H9 (cell line): ENCODE measurements around the gene HLA-F. TPM values are rescaled to one million over a fixed set of nuclear protein-coding genes. Genes with fewer than 3 reads are reported as not detected.

Experiments used
- DNase-seq: peaks from one replicate; pipeline ENCODE4 v3.0.0-alpha.2; 2017
- H2AFZ ChIP-seq: one replicate; pipeline ENCODE4 v1.6.1; 2013; ENCODE audit warnings: mild to moderate bottlenecking, low read length, control low read depth, moderate library complexity
- H2AK5ac ChIP-seq: 2 replicates; pipeline ENCODE4 v1.6.1; 2013; ENCODE audit warnings: low read length, control low read depth, mixed read lengths; ENCODE audit not compliant: insufficient read length
- H2BK120ac ChIP-seq: one replicate; pipeline ENCODE4 v1.6.1; 2013; ENCODE audit warnings: low read depth, mild to moderate bottlenecking, low read length, control low read depth, inconsistent platforms; ENCODE audit not compliant: poor library complexity, severe bottlenecking
- H2BK12ac ChIP-seq: 2 replicates; pipeline ENCODE4 v1.6.1; 2013; ENCODE audit warnings: low read length, control low read depth, mixed read lengths, low read depth; ENCODE audit not compliant: insufficient read length
- H2BK15ac ChIP-seq: 2 replicates; pipeline ENCODE4 v1.6.1; 2013; ENCODE audit warnings: low read depth, low read length, control low read depth
- H2BK20ac ChIP-seq: one replicate; pipeline ENCODE4 v1.6.1; 2013; ENCODE audit warnings: low read depth, mild to moderate bottlenecking, low read length, control low read depth, inconsistent platforms; ENCODE audit not compliant: poor library complexity, severe bottlenecking
- H2BK5ac ChIP-seq: 2 replicates; pipeline ENCODE4 v1.6.1; 2013; ENCODE audit warnings: low read length, control low read depth, mixed read lengths; ENCODE audit not compliant: insufficient read length
- H3K14ac ChIP-seq: 2 replicates; pipeline ENCODE4 v1.6.1; 2013; ENCODE audit warnings: low read length, control low read depth; ENCODE audit not compliant: insufficient read depth
- H3K18ac ChIP-seq: 2 replicates; pipeline ENCODE4 v1.6.1; 2013; ENCODE audit warnings: low read depth, mild to moderate bottlenecking, mixed read lengths, low read length, control low read depth; ENCODE audit not compliant: insufficient read length
- H3K23ac ChIP-seq: 2 replicates; pipeline ENCODE4 v1.6.1; 2013; ENCODE audit warnings: low read length, control low read depth, mixed read lengths, low read depth; ENCODE audit not compliant: insufficient read length
- H3K23me2 ChIP-seq: 2 replicates; pipeline ENCODE4 v1.6.1; 2013; ENCODE audit warnings: low read depth, mild to moderate bottlenecking, mixed read lengths, low read length, control low read depth; ENCODE audit not compliant: insufficient read length, poor library complexity, severe bottlenecking
- H3K27ac ChIP-seq: 2 replicates; pipeline ENCODE4 v1.5.1; 2013; ENCODE audit warnings: low read length, control low read depth, mixed read lengths, low read depth; ENCODE audit not compliant: insufficient read length
- H3K27me3 ChIP-seq: 2 replicates; pipeline ENCODE4 v1.6.1; 2013; ENCODE audit warnings: low read length, control low read depth, inconsistent platforms; ENCODE audit not compliant: insufficient read depth
- H3K4ac ChIP-seq: 2 replicates; pipeline ENCODE4 v1.6.1; 2013; ENCODE audit warnings: low read depth, mild to moderate bottlenecking, control low read depth, inconsistent platforms, low read length, moderate library complexity
- H3K4me1 ChIP-seq: 2 replicates; pipeline ENCODE4 v1.6.1; 2013; ENCODE audit warnings: low read length, control low read depth, inconsistent platforms; ENCODE audit not compliant: insufficient read depth
- H3K4me2 ChIP-seq: 2 replicates; pipeline ENCODE4 v1.6.1; 2013; ENCODE audit warnings: low read length, control low read depth, mixed read lengths; ENCODE audit not compliant: insufficient read length, insufficient read depth
- H3K56ac ChIP-seq: 2 replicates; pipeline ENCODE4 v1.6.1; 2013; ENCODE audit warnings: low read depth, mild to moderate bottlenecking, mixed read lengths, low read length, control low read depth; ENCODE audit not compliant: insufficient read length
- H3K79me1 ChIP-seq: 2 replicates; pipeline ENCODE4 v1.6.1; 2013; ENCODE audit warnings: low read depth, mild to moderate bottlenecking, moderate library complexity, low read length, control low read depth, inconsistent platforms; ENCODE audit not compliant: insufficient read depth, poor library complexity, severe bottlenecking
- H3K79me2 ChIP-seq: 2 replicates; pipeline ENCODE4 v1.6.1; 2013; ENCODE audit warnings: low read length, control low read depth, inconsistent platforms; ENCODE audit not compliant: insufficient read depth
- H3K9ac ChIP-seq: 2 replicates; pipeline ENCODE4 v1.6.1; 2013; ENCODE audit warnings: low read length, control low read depth, mixed read lengths; ENCODE audit not compliant: insufficient read length; ENCODE audit errors: extremely low read depth
- H3K9me3 ChIP-seq: one replicate; pipeline ENCODE4 v1.6.1; 2013; ENCODE audit warnings: low read depth, low read length, inconsistent platforms; ENCODE audit not compliant: control insufficient read depth
- H3T11ph ChIP-seq: one replicate; pipeline ENCODE4 v1.6.1; 2013; ENCODE audit warnings: mild to moderate bottlenecking, low read length, control low read depth, inconsistent platforms
- H4K20me1 ChIP-seq: one replicate; pipeline ENCODE4 v1.6.1; 2013; ENCODE audit not compliant: control insufficient read depth, insufficient read length, insufficient read depth
- H4K5ac ChIP-seq: 2 replicates; pipeline ENCODE4 v1.6.1; 2013; ENCODE audit warnings: low read depth, mild to moderate bottlenecking, mixed read lengths, low read length, control low read depth; ENCODE audit not compliant: insufficient read length
- H4K8ac ChIP-seq: replicated peaks from 2 replicates; pipeline ENCODE4 v1.6.1; 2013; ENCODE audit warnings: low read length, control low read depth, mixed read lengths, low read depth; ENCODE audit not compliant: insufficient read length
- H4K91ac ChIP-seq: 2 replicates; pipeline ENCODE4 v1.6.1; 2013; ENCODE audit warnings: low read depth, mild to moderate bottlenecking, moderate library complexity, mixed read lengths, low read length, control low read depth; ENCODE audit not compliant: insufficient read length
- H3K27ac Mint-ChIP-seq, 3 experiments: 2 replicates in 2 of 3; 3 replicates in 1 of 3; pipeline ENCODE4 v1.8.0; 2020 to 2021; ENCODE audit warnings: mixed read lengths in 3 of 3, mild to moderate bottlenecking in 1 of 3, moderate library complexity in 1 of 3
- H3K27me3 Mint-ChIP-seq: 2 replicates; pipeline ENCODE4 v1.8.0; 2021; ENCODE audit warnings: low read depth, mild to moderate bottlenecking, moderate library complexity, mixed read lengths
- H3K36me3 Mint-ChIP-seq, 3 experiments: 2 replicates in 2 of 3; 3 replicates in 1 of 3; pipeline ENCODE4 v1.8.0; 2020 to 2021; ENCODE audit warnings: low read depth in 3 of 3, mixed read lengths in 3 of 3; ENCODE audit not compliant: insufficient read depth in 1 of 3
- H3K4me1 Mint-ChIP-seq, 2 experiments: 2 replicates each; pipeline ENCODE4 v1.8.0; 2020; ENCODE audit warnings: mixed read lengths in 2 of 2
- H3K4me3 Mint-ChIP-seq, 2 experiments: 2 replicates in 1 of 2; 3 replicates in 1 of 2; pipeline ENCODE4 v1.8.0; 2020 to 2021; ENCODE audit warnings: mild to moderate bottlenecking in 2 of 2, mixed read lengths in 2 of 2, moderate library complexity in 1 of 2
- H3K9me3 Mint-ChIP-seq, 2 experiments: 2 replicates in 1 of 2; 3 replicates in 1 of 2; pipeline ENCODE4 v1.8.0; 2020; ENCODE audit warnings: mild to moderate bottlenecking in 2 of 2, mixed read lengths in 2 of 2, moderate library complexity in 1 of 2
- WGBS: extraction: QIAGEN DNeasy Blood & Tissue Kit; methylation state at CpG from one replicate; pipeline ENCODE4 v1.1.7; 2013; ENCODE audit warnings: missing lambda C conversion rate, low lambda C conversion rate, mixed read lengths; ENCODE audit not compliant: insufficient read length; ENCODE audit errors: extremely low coverage; 5-methylcytosine and 5-hydroxymethylcytosine counted together
- total RNA-seq: library from RNA; stranded (reverse); gene quantifications from 2 replicates; pipeline ENCODE4 v1.2.1, GENCODE V29; 2021
- TF ChIP-seq, protein P1 (sequence below): fragments of 200-600 bp; sonication (generic); conservative IDR thresholded peaks from 3 replicates; pipeline ENCODE4 v1.8.0; 2021; ENCODE audit warnings: antibody characterized with exemption, mild to moderate bottlenecking

HLA-F gene
- total RNA-seq, 1 experiment from 2014 or later, result 7.4 TPM

DNA sequence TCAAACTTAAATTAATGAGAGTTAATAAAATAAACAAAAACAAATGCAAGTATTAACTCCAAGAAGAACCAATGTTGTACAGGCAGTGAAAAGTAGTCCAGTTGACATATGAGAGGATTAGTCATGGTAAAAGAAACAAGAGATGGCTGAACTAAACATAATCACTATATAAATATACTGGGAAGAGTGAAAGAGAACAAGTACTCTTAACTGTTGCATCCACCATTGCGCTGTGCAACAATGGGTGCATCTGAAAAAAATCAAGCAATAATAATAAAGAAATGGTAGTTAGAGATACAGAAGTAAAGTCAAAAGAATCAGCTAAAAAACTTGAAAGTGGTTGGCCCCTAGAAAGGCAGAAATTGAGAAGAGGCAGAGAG, 16.6 kb downstream of the HLA-F start:
- peaks cover 6 to 8% of the 10 kb centered on the region in 2 experiments for H3K4me1 Mint-ChIP-seq
- no peak overlapping the region for H2BK15ac ChIP-seq
- no peak overlapping the region for H2AFZ ChIP-seq
- H3K9me3 Mint-ChIP-seq, result no peaks in the 10 kb centered on the region
- no peaks in the 10 kb centered on the region for H3K9me3 ChIP-seq
- no peak overlapping the region for H2AK5ac ChIP-seq
- no peak overlapping the region for H3K4ac ChIP-seq
- no CpG with 5 or more reads among the region's 1 CpG for WGBS
- no peak overlapping the region for H3K4me3 Mint-ChIP-seq
- H4K8ac ChIP-seq, result no peak overlapping the region
- no peak for DNase-seq
- H3K9ac ChIP-seq, result no peak overlapping the region
- no peak overlapping the region for H2BK5ac ChIP-seq
- no peak overlapping the region for H3K56ac ChIP-seq
- H3K23ac ChIP-seq, result no peak overlapping the region
- H4K20me1 ChIP-seq, result no peaks in the 10 kb centered on the region
- no peak overlapping the region for H2BK20ac ChIP-seq
- no peak overlapping the region for H4K5ac ChIP-seq
- no peak overlapping the region for H4K91ac ChIP-seq
- TF ChIP-seq, protein P1, sequence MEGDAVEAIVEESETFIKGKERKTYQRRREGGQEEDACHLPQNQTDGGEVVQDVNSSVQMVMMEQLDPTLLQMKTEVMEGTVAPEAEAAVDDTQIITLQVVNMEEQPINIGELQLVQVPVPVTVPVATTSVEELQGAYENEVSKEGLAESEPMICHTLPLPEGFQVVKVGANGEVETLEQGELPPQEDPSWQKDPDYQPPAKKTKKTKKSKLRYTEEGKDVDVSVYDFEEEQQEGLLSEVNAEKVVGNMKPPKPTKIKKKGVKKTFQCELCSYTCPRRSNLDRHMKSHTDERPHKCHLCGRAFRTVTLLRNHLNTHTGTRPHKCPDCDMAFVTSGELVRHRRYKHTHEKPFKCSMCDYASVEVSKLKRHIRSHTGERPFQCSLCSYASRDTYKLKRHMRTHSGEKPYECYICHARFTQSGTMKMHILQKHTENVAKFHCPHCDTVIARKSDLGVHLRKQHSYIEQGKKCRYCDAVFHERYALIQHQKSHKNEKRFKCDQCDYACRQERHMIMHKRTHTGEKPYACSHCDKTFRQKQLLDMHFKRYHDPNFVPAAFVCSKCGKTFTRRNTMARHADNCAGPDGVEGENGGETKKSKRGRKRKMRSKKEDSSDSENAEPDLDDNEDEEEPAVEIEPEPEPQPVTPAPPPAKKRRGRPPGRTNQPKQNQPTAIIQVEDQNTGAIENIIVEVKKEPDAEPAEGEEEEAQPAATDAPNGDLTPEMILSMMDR, result no peak
- H3K79me1 ChIP-seq, result no peaks in the 10 kb centered on the region
- H3K27ac Mint-ChIP-seq, result no peak overlapping the region
- no peak overlapping the region for H3K14ac ChIP-seq
- H3K18ac ChIP-seq, result no peak overlapping the region
- no peaks in the 10 kb centered on the region for H3K23me2 ChIP-seq
- H2BK12ac ChIP-seq, result no peak overlapping the region
- no peak overlapping the region for H3K4me2 ChIP-seq
- H3K27me3 ChIP-seq, result no peaks in the 10 kb centered on the region
- H3K27ac ChIP-seq, result no peak overlapping the region
- no peaks in the 10 kb centered on the region for H3K79me2 ChIP-seq
- H3K4me1 ChIP-seq, result no peaks in the 10 kb centered on the region
- peaks cover 0 to 2% (median 0%) of the 10 kb centered on the region in 3 experiments; a peak in 3 of 7 replicates for H3K36me3 Mint-ChIP-seq
- no peak overlapping the region for H2BK120ac ChIP-seq
- H3K27me3 Mint-ChIP-seq, result peaks cover 5% of the 10 kb centered on the region; the same call in 1 of the 2 replicates
- no peak overlapping the region for H3T11ph ChIP-seq
